ENCODE results near the gene AZU1.
A peak's percentile ranks its signal among the peaks of the same experiment; 100 is the strongest.
"Not testable (repeated sequence)": the region's sequence is repeated elsewhere in the genome, so short reads cannot be mapped to it uniquely, and the experiment has no call there.

AZU1 gene

DNA sequence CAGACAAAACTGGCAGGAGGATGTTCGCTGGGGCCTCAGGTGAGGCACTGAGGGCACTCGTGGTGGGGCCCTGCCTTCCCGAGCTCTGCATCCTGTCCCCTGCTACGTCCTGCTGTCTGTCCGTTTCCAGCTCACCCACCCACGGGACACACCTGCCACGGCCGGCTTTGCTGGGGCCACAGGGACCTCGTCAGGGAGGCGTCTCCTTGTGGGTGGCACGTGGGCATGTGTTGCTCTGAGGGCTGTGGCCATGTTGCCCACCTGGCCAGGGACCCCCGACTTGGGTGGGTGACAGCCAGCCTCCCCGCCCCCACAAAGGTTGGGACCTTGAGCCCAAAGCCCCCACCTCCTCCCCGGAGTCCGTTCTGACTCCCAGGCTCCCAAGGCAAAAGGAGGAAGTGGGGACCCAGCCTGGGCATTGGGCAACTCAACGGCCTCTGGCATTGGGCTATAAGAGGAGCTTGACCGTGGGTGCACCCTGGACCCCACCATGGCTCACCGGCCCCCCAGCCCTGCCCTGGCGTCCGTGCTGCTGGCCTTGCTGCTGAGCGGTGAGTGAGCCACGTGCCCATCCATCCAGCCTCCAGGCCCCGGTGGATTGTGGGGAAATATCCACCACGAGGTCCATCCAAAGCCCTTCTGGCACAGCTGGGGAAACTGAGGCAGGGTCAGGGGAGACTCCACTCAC, 13.0 kb downstream of the AZU1 start, which contains the start of gene PRTN3:
Gene PRTN3 (plus strand): TSS at position 481 of the 688 bp plus-strand sequence. CDS start 10 bp downstream, at position 491.
- Histone ChIP-seq H3K27ac (ENCODE audit: poor library complexity, severe bottlenecking) (no peak within 1 kb of the TSS), H3K36me3 (ENCODE audit: low read depth) (no peaks in the 10 kb centered on the region), H3K4me3 (ENCODE audit: severe bottlenecking) (no peak within 1 kb of the TSS), H3K9me3 (ENCODE audit: severe bottlenecking) (no peaks in the 10 kb centered on the region), H3K4me1 (ENCODE audit: insufficient read depth, poor library complexity, severe bottlenecking) (no peaks in the 10 kb centered on the region), H3K27me3 (ENCODE audit: insufficient read depth, poor library complexity, severe bottlenecking) (peaks cover 30% of the 10 kb centered on the region)
- DNase-seq (ENCODE audit: low spot score), result no peak
- TF ChIP-seq, protein P1, sequence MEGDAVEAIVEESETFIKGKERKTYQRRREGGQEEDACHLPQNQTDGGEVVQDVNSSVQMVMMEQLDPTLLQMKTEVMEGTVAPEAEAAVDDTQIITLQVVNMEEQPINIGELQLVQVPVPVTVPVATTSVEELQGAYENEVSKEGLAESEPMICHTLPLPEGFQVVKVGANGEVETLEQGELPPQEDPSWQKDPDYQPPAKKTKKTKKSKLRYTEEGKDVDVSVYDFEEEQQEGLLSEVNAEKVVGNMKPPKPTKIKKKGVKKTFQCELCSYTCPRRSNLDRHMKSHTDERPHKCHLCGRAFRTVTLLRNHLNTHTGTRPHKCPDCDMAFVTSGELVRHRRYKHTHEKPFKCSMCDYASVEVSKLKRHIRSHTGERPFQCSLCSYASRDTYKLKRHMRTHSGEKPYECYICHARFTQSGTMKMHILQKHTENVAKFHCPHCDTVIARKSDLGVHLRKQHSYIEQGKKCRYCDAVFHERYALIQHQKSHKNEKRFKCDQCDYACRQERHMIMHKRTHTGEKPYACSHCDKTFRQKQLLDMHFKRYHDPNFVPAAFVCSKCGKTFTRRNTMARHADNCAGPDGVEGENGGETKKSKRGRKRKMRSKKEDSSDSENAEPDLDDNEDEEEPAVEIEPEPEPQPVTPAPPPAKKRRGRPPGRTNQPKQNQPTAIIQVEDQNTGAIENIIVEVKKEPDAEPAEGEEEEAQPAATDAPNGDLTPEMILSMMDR (IDR thresholded peaks at IDR 0.05; ENCODE audit: poor library complexity, severe bottlenecking), result no peak
- no peak for ATAC-seq (ENCODE audit: low read depth)

DNA sequence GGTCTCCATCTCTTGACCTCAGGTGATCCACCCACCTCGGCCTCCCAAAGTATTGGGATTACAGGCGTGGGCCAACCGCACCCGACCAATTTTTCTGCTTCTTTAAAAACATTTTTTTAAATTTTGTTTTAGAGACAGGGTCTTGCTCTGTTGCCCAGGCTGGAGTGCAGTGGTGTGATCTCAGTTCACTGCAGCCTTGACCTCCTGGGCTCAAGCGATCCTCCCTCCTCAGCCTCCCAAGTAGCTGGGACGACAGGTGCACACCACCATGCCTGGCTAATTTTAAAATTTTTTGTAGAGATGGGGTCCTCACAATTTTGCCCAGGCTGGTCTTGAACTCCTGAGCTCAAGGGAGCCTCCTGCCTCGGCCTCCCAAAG, 15.2 kb downstream of the AZU1 start:
- peaks cover 37% of the 10 kb centered on the region for H3K27me3 ChIP-seq (ENCODE audit: insufficient read depth, poor library complexity, severe bottlenecking)
- not testable (repeated sequence) for H3K36me3 ChIP-seq (ENCODE audit: low read depth); DNase-seq (ENCODE audit: low spot score); H3K4me1 ChIP-seq (ENCODE audit: insufficient read depth, poor library complexity, severe bottlenecking); ATAC-seq (ENCODE audit: low read depth); H3K9me3 ChIP-seq (ENCODE audit: severe bottlenecking); H3K4me3 ChIP-seq (ENCODE audit: severe bottlenecking); H3K27ac ChIP-seq (ENCODE audit: poor library complexity, severe bottlenecking)

DNA sequence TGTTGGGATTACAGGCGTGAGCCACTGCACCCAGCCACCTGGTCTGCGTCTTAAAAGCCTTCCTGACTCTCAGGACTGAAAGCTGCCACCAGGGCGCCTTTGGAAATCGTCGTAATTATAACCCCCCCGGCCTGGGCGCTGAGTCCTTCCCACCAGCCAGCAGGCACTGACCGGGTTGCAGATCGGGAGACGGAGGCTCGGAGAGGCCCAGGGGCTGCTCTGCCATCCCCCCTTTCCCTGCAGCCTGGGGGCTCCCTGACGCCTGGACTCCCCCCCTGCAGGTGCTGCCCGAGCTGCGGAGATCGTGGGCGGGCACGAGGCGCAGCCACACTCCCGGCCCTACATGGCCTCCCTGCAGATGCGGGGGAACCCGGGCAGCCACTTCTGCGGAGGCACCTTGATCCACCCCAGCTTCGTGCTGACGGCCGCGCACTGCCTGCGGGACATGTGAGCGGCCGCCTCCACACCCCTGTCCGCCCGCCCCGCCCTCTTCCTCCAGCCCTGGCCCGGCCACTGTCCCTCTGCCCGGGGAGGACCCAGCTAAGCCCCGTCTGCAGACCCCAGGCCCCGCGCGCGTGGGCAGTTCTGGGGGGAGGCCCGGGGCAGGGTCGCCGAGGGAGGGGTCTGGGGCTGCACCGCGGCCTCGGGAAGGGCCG, 15.7 kb downstream of the AZU1 start:
- peaks cover 39% of the 10 kb centered on the region for H3K27me3 ChIP-seq (ENCODE audit: insufficient read depth, poor library complexity, severe bottlenecking)
- DNase-seq (ENCODE audit: low spot score) (no peak), ATAC-seq (ENCODE audit: low read depth) (peak; percentile 62; the same call in 2 of the 3 replicates)
- TF ChIP-seq, protein P1 (IDR thresholded peaks at IDR 0.05; ENCODE audit: poor library complexity, severe bottlenecking), result no peak
- H3K36me3 ChIP-seq (ENCODE audit: low read depth), result no peaks in the 10 kb centered on the region
- H3K9me3 ChIP-seq (ENCODE audit: severe bottlenecking), result no peaks in the 10 kb centered on the region
- no peak overlapping the region for H3K4me3 ChIP-seq (ENCODE audit: severe bottlenecking)
- no peaks in the 10 kb centered on the region for H3K4me1 ChIP-seq (ENCODE audit: insufficient read depth, poor library complexity, severe bottlenecking)
- no peak overlapping the region for H3K27ac ChIP-seq (ENCODE audit: poor library complexity, severe bottlenecking)

DNA sequence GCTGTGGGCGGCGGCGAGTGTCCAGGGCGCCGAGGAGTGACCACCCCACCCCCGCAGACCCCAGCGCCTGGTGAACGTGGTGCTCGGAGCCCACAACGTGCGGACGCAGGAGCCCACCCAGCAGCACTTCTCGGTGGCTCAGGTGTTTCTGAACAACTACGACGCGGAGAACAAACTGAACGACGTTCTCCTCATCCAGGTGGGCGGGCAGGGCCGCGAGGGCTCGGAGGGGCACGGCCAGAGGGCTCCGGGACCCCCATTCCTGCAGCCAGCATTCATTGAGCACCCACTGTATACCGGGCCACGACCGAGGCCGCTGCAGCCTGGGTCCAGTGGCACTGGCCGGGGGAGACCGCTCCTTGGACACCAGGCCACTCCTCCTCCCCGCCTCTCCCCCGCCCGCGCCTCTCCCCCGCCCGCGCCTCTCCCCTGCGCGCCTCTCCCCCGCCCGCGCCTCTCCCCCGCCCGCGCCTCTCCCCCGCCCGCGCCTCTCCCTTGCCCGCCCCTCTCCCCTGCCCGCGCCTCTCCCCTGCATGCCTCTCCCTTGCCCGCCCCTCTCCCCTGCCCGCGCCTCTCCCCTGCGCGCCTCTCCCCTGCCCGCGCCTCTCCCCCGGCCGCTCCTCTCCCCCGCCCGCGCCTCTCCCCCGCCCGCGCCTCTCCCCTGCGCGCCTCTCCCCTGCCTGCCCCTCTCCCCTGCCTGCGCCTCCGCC, 16.4 kb downstream of the AZU1 start:
- ATAC-seq (ENCODE audit: low read depth), result no peak
- Histone ChIP-seq H3K9me3 (ENCODE audit: severe bottlenecking) (no peaks in the 10 kb centered on the region), H3K27ac (ENCODE audit: poor library complexity, severe bottlenecking) (no peak overlapping the region), H3K4me1 (ENCODE audit: insufficient read depth, poor library complexity, severe bottlenecking) (no peaks in the 10 kb centered on the region), H3K36me3 (ENCODE audit: low read depth) (no peaks in the 10 kb centered on the region), H3K27me3 (ENCODE audit: insufficient read depth, poor library complexity, severe bottlenecking) (peaks cover 39% of the 10 kb centered on the region), H3K4me3 (ENCODE audit: severe bottlenecking) (no peak overlapping the region)
- TF ChIP-seq, protein P1 (IDR thresholded peaks at IDR 0.05; ENCODE audit: poor library complexity, severe bottlenecking), result no peak
- no peak for DNase-seq (ENCODE audit: low spot score)

DNA sequence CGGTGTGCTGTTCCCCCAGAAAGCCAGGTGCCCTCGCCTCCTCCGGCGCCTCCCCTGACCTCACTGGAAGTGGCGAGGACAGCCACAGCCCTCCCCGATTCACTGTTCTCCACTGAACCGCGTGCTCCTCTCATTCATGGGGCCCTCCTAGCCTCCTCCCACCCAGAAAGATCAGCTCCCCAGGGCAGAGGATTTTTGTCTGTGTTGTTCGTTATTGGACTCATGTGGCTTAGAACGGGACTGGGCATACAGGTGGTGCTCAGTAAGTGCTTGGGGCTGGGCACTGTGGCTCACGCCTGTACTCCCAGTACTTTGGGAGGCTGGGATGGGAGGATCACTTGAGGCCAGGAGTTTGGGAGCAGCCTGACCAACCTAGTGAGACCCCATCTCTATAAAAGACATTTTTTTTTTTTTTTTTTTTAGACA, 16.9 kb downstream of the AZU1 start:
- Histone ChIP-seq H3K4me1 (ENCODE audit: insufficient read depth, poor library complexity, severe bottlenecking) (no peaks in the 10 kb centered on the region), H3K36me3 (ENCODE audit: low read depth) (no peaks in the 10 kb centered on the region), H3K27ac (ENCODE audit: poor library complexity, severe bottlenecking) (no peak overlapping the region), H3K9me3 (ENCODE audit: severe bottlenecking) (no peaks in the 10 kb centered on the region), H3K4me3 (ENCODE audit: severe bottlenecking) (no peak overlapping the region), H3K27me3 (ENCODE audit: insufficient read depth, poor library complexity, severe bottlenecking) (peaks cover 39% of the 10 kb centered on the region)
- no peak for ATAC-seq (ENCODE audit: low read depth)
- no peak for DNase-seq (ENCODE audit: low spot score)
- TF ChIP-seq, protein P1 (IDR thresholded peaks at IDR 0.05; ENCODE audit: poor library complexity, severe bottlenecking), result no peak

Data from RWPE2 (cell line).